Gastroesophageal sphincter (tissue), 4 donors: Measurements from ENCODE around the gene LDB2. TPM values are rescaled to one million over a fixed set of nuclear protein-coding genes. Genes with fewer than 3 reads are reported as not detected.
"Not testable (repeated sequence)": the region's sequence is repeated elsewhere in the genome, so short reads cannot be mapped to it uniquely, and the experiment has no call there.

ENCODE experiments used
- ATAC-seq: fragments of 150-250 bp; one replicate; pipeline ENCODE4 v1.9.1; 2016; ENCODE audit warnings: mild to moderate bottlenecking, moderate library complexity
- H3K27ac ChIP-seq, 4 donors: fragments of 200-600 bp; sonication (generic) in 3 of 4; 1 replicate in 3 of 4; 2 replicates in 1 of 4; pipeline ENCODE4 v1.5.1; 2016 to 2019
- H3K27me3 ChIP-seq: fragments of 200-600 bp; sonication (generic); one replicate; pipeline ENCODE4 v1.5.1; 2019
- H3K36me3 ChIP-seq, 2 donors: fragments of 200-600 bp; sonication (generic); one replicate each; pipeline ENCODE4 v1.5.1; 2019; ENCODE audit warnings: control low read depth in 1 of 2
- H3K4me1 ChIP-seq, 3 donors: fragments of 200-600 bp; sonication (generic); 1 replicate in 2 of 3; 2 replicates in 1 of 3; pipeline ENCODE4 v1.5.1; 2016 to 2019; ENCODE audit warnings: control low read depth in 2 of 3
- H3K4me3 ChIP-seq, 2 donors: fragments of 200-600 bp; sonication (generic); one replicate each; pipeline ENCODE4 v1.5.1; 2019; ENCODE audit warnings: mild to moderate bottlenecking in 1 of 2, moderate library complexity in 1 of 2
- H3K9me3 ChIP-seq, 3 donors: fragments of 200-600 bp; sonication (generic); one replicate each; pipeline ENCODE4 v1.5.1; 2017 to 2019; ENCODE audit warnings: control low read depth in 2 of 3
- EP300 ChIP-seq: sonication (generic); formaldehyde crosslinking; IDR thresholded peaks from one replicate; pipeline ENCODE4 v1.6.1; 2017; ENCODE audit warnings: antibody characterized with exemption, mild to moderate bottlenecking
- POLR2A ChIP-seq, 2 donors: fragments of 450-650 bp; IDR thresholded peaks; one replicate each; pipeline ENCODE4 v1.6.1; 2017; ENCODE audit warnings: antibody characterized with exemption in 2 of 2, mild to moderate bottlenecking in 2 of 2, moderate library complexity in 1 of 2
- POLR2AphosphoS5 ChIP-seq: sonication (generic); formaldehyde crosslinking; IDR thresholded peaks from one replicate; pipeline ENCODE4 v1.6.1; 2017; ENCODE audit warnings: antibody characterized with exemption
- WGBS, 2 donors: methylation state at CpG; one replicate each; pipeline ENCODE4 v1.1.5; 2018; ENCODE audit warnings: low coverage in 1 of 2; 5-methylcytosine and 5-hydroxymethylcytosine counted together
- total RNA-seq, 4 donors: library from RNA; depleted of rRNA; stranded (reverse); fragments of >200 nt; gene quantifications; one replicate each; pipeline ENCODE4 v1.1.0, GENCODE V29; 2016
- TF ChIP-seq, protein P1 (sequence below), 4 experiments: fragments of 200-600 bp in 2 of 4; fragments of 450-650 bp in 2 of 4; sonication (generic) in 1 of 4; IDR thresholded peaks; one replicate each; pipeline ENCODE4 v1.5.1; 2017 to 2019; ENCODE audit warnings: antibody characterized with exemption in 4 of 4, mild to moderate bottlenecking in 2 of 4, moderate library complexity in 2 of 4

Gene LDB2
- total RNA-seq, 4 donors from 2014 or later = 23.6 to 29.6 (median 28.3) TPM

DNA sequence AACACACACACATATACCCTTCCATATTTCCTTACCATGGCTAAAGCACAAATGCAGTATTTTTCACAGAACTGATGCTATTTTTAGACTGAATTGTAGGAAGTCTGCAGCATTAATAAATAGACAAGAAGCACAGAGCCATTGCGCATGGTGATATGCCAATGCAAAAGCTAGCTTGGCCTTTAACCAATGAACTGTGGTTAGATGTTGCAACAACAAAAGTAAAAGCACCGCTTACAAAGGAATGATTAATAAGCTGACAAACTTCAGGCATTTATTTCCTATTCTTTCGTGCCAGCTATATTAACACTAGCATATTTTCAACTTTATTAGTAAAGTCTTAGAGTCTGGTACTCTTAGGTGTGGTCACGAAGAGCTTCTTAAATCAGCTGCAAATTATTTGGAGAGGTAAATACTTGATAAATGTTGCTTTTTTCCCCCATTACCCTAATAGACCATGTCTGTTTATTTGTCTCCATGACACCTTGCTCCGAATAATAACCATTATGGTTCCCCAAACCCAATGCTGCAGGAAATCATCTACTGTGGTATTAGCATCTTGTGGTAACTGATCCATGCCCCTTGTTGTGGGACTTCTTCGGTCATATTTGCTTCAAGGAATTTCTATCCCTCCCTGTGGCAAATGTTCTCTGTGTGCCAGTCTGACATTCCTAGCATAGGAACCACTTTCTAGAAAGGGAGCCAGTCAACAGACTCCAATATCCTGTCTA, 366.0 kb downstream of the LDB2 start:
- H3K27me3 ChIP-seq = no peaks in the 10 kb centered on the region
- H3K4me1 ChIP-seq = peaks cover 10 to 26% (median 10%) of the 10 kb centered on the region in 3 donors
- no peak for TF ChIP-seq POLR2A (IDR thresholded peaks at IDR 0.05)
- TF ChIP-seq POLR2AphosphoS5 = peak; percentile 74
- no peak for TF ChIP-seq EP300
- TF ChIP-seq, protein P1, sequence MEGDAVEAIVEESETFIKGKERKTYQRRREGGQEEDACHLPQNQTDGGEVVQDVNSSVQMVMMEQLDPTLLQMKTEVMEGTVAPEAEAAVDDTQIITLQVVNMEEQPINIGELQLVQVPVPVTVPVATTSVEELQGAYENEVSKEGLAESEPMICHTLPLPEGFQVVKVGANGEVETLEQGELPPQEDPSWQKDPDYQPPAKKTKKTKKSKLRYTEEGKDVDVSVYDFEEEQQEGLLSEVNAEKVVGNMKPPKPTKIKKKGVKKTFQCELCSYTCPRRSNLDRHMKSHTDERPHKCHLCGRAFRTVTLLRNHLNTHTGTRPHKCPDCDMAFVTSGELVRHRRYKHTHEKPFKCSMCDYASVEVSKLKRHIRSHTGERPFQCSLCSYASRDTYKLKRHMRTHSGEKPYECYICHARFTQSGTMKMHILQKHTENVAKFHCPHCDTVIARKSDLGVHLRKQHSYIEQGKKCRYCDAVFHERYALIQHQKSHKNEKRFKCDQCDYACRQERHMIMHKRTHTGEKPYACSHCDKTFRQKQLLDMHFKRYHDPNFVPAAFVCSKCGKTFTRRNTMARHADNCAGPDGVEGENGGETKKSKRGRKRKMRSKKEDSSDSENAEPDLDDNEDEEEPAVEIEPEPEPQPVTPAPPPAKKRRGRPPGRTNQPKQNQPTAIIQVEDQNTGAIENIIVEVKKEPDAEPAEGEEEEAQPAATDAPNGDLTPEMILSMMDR (IDR thresholded peaks at IDR 0.05) = no peak
- WGBS, 2 donors = 22 to 30% methylated on average over 6 of the region's 6 CpGs
- H3K4me3 ChIP-seq = no peak overlapping the region
- peak; percentile 46 for ATAC-seq
- no peak overlapping the region for H3K27ac ChIP-seq
- H3K9me3 ChIP-seq = no peaks in the 10 kb centered on the region
- H3K36me3 ChIP-seq = no peaks in the 10 kb centered on the region

- Histone ChIP-seq H3K27me3 (no peaks in the 10 kb centered on the region), H3K9me3 (no peaks in the 10 kb centered on the region), H3K36me3 (no peaks in the 10 kb centered on the region), H3K4me1 (peaks cover 10 to 26% (median 10%) of the 10 kb centered on the region in 3 donors), H3K27ac (no peak overlapping the region), H3K4me3 (no peak overlapping the region)
- no peak for TF ChIP-seq EP300
- TF ChIP-seq POLR2A (IDR thresholded peaks at IDR 0.05) = no peak
- TF ChIP-seq, protein P1 (IDR thresholded peaks at IDR 0.05) = no peak
- no peak for TF ChIP-seq POLR2AphosphoS5
- WGBS, 2 donors = 65 to 78% methylated on average over 3 of the region's 3 CpGs
- ATAC-seq = no peak
Measured at GRCh38 chr4:16530688-16531635, 367.5 kb downstream of the LDB2 start.

- Histone ChIP-seq H3K4me3 (no peak overlapping the region), H3K27ac (no peak overlapping the region), H3K36me3 (no peaks in the 10 kb centered on the region), H3K4me1 (peaks cover 0 to 4% (median 0%) of the 10 kb centered on the region in 3 donors), H3K27me3 (no peaks in the 10 kb centered on the region), H3K9me3 (no peaks in the 10 kb centered on the region)
- no peak for TF ChIP-seq POLR2AphosphoS5
- TF ChIP-seq EP300 = no peak
- TF ChIP-seq, protein P1 (IDR thresholded peaks at IDR 0.05) = no peak
- no peak for TF ChIP-seq POLR2A (IDR thresholded peaks at IDR 0.05)
- 66 to 74% methylated on average over 3 to 5 of the region's 5 CpGs for WGBS, 2 donors
- peak; percentile 82 for ATAC-seq
Measured at GRCh38 chr4:16524911-16525554, 373.4 kb downstream of the LDB2 start.

DNA sequence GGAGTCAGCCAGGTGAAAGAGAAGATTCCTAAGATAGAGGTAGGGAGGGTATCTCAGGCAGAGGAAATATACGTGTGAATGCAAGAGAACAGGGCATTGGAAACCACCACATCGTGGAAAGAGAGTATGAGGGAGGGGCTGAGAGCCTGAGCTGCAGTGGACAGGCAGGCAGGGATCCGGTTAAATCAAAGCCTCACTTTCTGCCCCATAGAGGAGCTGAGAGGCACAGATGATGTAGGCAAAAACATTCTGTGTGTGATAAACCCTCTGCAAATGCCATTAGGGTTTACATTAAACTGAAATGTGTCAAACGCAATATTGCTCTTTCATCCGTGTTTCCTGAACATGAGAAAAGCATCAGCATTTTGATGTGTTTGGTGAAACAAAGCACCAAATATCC, 374.0 kb downstream of the LDB2 start:
- TF ChIP-seq EP300 = no peak
- TF ChIP-seq POLR2AphosphoS5 = no peak
- TF ChIP-seq, protein P1 (IDR thresholded peaks at IDR 0.05) = no peak
- TF ChIP-seq POLR2A (IDR thresholded peaks at IDR 0.05) = no peak
- Histone ChIP-seq H3K27me3 (no peaks in the 10 kb centered on the region), H3K4me1 (peaks cover 0 to 4% (median 0%) of the 10 kb centered on the region in 3 donors), H3K4me3 (no peak overlapping the region), H3K36me3 (no peaks in the 10 kb centered on the region), H3K9me3 (no peaks in the 10 kb centered on the region), H3K27ac (no peak overlapping the region)
- 67% methylated on average over 5 of the region's 5 CpGs for WGBS, 2 donors
- ATAC-seq = no peak

DNA sequence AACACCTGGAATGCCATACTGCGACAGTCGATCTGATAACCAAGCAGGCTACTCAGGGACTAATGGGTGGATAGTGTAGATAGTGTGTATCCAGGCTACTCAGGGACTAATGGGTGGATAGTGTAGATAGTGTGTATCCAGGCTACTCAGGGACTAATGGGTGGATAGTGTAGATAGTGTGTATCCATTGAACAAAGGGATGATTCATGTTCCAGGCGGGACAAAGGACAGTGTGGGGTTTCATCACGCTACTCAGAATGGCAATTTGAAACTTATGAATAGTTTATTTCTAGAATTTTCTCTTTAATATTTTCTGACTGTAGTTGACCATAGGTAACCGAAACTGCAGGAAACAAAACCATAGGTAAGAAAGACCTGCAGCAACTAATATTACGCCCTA, 374.9 kb downstream of the LDB2 start:
- not testable (repeated sequence) for H3K4me1 ChIP-seq, H3K27me3 ChIP-seq, H3K9me3 ChIP-seq, H3K36me3 ChIP-seq, ATAC-seq, H3K4me3 ChIP-seq, H3K27ac ChIP-seq
- WGBS, 2 donors = 89 to 92% methylated on average over 6 of the region's 6 CpGs
